ENCODE data around the gene ADAMTS2. TPM values are rescaled to one million over a fixed set of nuclear protein-coding genes. Genes with fewer than 3 reads are reported as not detected.

The ADAMTS2 gene
- total RNA-seq, 1 donor from 2014 or later, result not detected

DNA sequence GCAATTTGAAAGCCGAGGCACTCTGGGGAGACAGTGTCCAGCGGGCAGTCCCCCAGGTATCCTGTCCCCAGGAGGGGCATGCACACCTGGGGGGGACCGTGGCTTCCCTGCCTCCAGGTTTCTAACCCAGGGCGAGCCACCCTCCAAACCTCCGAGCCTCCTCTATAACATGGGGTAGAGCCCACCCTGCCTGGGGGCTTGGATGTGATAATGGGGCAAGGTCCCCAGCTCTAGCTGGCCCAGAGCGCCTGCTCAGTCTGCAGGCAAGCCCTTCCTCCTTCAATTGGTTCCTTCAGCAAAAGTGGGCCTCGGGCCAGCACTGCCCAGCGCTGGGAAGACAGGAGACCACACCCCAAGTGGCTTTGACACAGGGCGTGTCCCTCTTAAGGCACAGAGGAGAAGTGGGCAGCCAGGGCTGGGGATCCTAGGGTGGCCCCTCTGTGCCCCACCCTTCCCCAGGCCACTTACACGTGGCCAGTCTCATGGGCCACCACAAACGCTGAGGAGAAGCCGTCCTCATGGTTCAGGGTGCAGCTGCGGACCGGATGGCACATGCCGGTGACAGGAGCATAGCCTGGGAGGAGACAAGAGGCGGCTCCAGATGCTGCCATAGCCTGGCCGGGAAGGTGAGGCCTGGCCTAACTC is 190.8 kb downstream of the ADAMTS2 start:
- TF ChIP-seq, protein P1, sequence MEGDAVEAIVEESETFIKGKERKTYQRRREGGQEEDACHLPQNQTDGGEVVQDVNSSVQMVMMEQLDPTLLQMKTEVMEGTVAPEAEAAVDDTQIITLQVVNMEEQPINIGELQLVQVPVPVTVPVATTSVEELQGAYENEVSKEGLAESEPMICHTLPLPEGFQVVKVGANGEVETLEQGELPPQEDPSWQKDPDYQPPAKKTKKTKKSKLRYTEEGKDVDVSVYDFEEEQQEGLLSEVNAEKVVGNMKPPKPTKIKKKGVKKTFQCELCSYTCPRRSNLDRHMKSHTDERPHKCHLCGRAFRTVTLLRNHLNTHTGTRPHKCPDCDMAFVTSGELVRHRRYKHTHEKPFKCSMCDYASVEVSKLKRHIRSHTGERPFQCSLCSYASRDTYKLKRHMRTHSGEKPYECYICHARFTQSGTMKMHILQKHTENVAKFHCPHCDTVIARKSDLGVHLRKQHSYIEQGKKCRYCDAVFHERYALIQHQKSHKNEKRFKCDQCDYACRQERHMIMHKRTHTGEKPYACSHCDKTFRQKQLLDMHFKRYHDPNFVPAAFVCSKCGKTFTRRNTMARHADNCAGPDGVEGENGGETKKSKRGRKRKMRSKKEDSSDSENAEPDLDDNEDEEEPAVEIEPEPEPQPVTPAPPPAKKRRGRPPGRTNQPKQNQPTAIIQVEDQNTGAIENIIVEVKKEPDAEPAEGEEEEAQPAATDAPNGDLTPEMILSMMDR (IDR thresholded peaks at IDR 0.05), result no peak
- H3K4me3 Mint-ChIP-seq, result no peak overlapping the region
- ChIA-PET CTCF (no interaction called here), POLR2A (no interaction called here)
- no peak for DNase-seq
- no peaks in the 10 kb centered on the region for H3K36me3 Mint-ChIP-seq (ENCODE audit: low read depth)
- intact Hi-C loops (cut with micrococcal nuclease), result no loop called here
- H3K27me3 Mint-ChIP-seq, result no peaks in the 10 kb centered on the region
- no peak overlapping the region for H3K27ac Mint-ChIP-seq
- H3K9me3 Mint-ChIP-seq, result no peaks in the 10 kb centered on the region
- no peaks in the 10 kb centered on the region for H3K4me1 Mint-ChIP-seq
- no peak for ATAC-seq (ENCODE audit: low read depth)

GRCh38 chr5:179153921-179154345 is 191.3 kb downstream of the ADAMTS2 start:
- ATAC-seq (ENCODE audit: low read depth), result no peak
- no peaks in the 10 kb centered on the region for H3K27me3 Mint-ChIP-seq
- intact Hi-C loops (cut with micrococcal nuclease), result no loop called here
- H3K27ac Mint-ChIP-seq, result no peak overlapping the region
- H3K4me1 Mint-ChIP-seq, result no peaks in the 10 kb centered on the region
- no peaks in the 10 kb centered on the region for H3K9me3 Mint-ChIP-seq
- H3K4me3 Mint-ChIP-seq, result no peak overlapping the region
- no peak for DNase-seq
- no peaks in the 10 kb centered on the region for H3K36me3 Mint-ChIP-seq (ENCODE audit: low read depth)
- POLR2A ChIA-PET, result no interaction called here
- CTCF ChIA-PET, result no interaction called here
- TF ChIP-seq, protein P1 (IDR thresholded peaks at IDR 0.05), result no peak

- intact Hi-C loops (cut with micrococcal nuclease), result no loop called here
- Mint-ChIP-seq H3K9me3 (no peaks in the 10 kb centered on the region), H3K4me3 (no peak overlapping the region), H3K27me3 (no peaks in the 10 kb centered on the region), H3K4me1 (no peaks in the 10 kb centered on the region), H3K36me3 (ENCODE audit: low read depth) (no peaks in the 10 kb centered on the region), H3K27ac (no peak overlapping the region)
- DNase-seq (no peak), ATAC-seq (ENCODE audit: low read depth) (no peak)
- TF ChIP-seq, protein P1 (IDR thresholded peaks at IDR 0.05), result no peak
- POLR2A ChIA-PET, result no interaction called here
- CTCF ChIA-PET, result no interaction called here
Measured at GRCh38 chr5:179153341-179153901, 191.8 kb downstream of the ADAMTS2 start.

GRCh38 chr5:179152941-179153340 is 192.3 kb downstream of the ADAMTS2 start:
- Mint-ChIP-seq H3K27me3 (no peaks in the 10 kb centered on the region), H3K4me3 (no peak overlapping the region), H3K4me1 (no peaks in the 10 kb centered on the region), H3K9me3 (no peaks in the 10 kb centered on the region), H3K36me3 (ENCODE audit: low read depth) (no peaks in the 10 kb centered on the region), H3K27ac (no peak overlapping the region)
- ChIA-PET CTCF (no interaction called here), POLR2A (no interaction called here)
- no peak for DNase-seq
- intact Hi-C loops (cut with micrococcal nuclease), result no loop called here
- TF ChIP-seq, protein P1 (IDR thresholded peaks at IDR 0.05), result no peak
- no peak for ATAC-seq (ENCODE audit: low read depth)

GRCh38 chr5:179152144-179152895 is 192.9 kb downstream of the ADAMTS2 start:
- DNase-seq (no peak), ATAC-seq (ENCODE audit: low read depth) (no peak)
- no peaks in the 10 kb centered on the region for H3K4me1 Mint-ChIP-seq
- TF ChIP-seq, protein P1 (IDR thresholded peaks at IDR 0.05), result no peak
- ChIA-PET POLR2A (no interaction called here), CTCF (no interaction called here)
- no peaks in the 10 kb centered on the region for H3K36me3 Mint-ChIP-seq (ENCODE audit: low read depth)
- no peaks in the 10 kb centered on the region for H3K9me3 Mint-ChIP-seq
- no peak overlapping the region for H3K27ac Mint-ChIP-seq
- no peaks in the 10 kb centered on the region for H3K27me3 Mint-ChIP-seq
- no peak overlapping the region for H3K4me3 Mint-ChIP-seq
- intact Hi-C loops (cut with micrococcal nuclease), result no loop called here

Data from activated B cell treated with CpG ODN at 0.5 μM for 24 hours (primary cell).